Activated gamma-delta T cell (primary cell): ENCODE data around the gene HPCAL1.
"Not testable (repeated sequence)": the region's sequence is repeated elsewhere in the genome, so short reads cannot be mapped to it uniquely, and the experiment has no call there.

Experiments
- DNase-seq: peaks from one replicate; lab custom pipeline; 2025; lab: John Stamatoyannopoulos, UW
- total RNA-seq, 2 donors: gene quantifications; one replicate each; lab custom pipeline; 2026; lab: John Stamatoyannopoulos, UW

The HPCAL1 gene
- total RNA-seq: 46.7 to 64.2 reads per million in 2 donors

DNA sequence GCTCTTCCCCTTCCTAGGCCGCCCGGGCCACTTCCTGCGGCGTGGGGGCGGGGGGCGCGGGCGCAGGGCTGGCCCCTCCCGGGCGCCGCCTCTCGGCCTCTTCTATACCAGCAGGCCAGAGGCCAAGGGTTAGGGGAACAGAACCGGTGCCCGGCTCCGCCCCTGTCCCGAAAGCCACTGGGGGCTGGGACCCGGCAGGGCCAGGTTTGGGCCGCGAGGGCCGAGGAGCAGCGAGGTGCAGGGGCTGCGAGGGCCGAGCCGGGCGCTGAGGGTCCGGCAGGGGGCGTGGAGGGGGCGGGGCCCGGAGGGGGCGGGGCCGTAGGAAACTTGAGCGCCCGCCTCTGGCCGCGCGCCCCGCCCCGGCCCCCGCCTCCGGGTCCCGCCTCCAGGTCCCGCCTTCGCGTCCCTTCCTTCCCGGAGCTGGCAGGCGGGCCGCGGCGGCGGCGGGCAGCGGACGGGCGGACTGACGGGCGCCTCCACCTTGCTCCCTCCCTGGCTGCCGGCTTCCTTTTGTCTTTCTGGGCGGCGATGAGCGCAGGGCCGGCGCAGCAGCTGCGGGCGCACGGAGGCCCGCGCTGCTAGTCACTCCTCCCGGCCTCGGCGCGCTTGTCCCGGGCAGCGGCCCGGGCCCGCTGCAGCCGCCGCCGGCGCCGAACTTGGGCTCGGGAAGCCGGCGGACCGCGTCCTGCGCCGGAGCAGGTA, at the start of gene HPCAL1:
Gene HPCAL1 (plus strand): TSS at position 426 of the 702 bp plus-strand sequence. CDS start 116,854 bp downstream, outside the sequence.
- peak; percentile 76 for DNase-seq

DNA sequence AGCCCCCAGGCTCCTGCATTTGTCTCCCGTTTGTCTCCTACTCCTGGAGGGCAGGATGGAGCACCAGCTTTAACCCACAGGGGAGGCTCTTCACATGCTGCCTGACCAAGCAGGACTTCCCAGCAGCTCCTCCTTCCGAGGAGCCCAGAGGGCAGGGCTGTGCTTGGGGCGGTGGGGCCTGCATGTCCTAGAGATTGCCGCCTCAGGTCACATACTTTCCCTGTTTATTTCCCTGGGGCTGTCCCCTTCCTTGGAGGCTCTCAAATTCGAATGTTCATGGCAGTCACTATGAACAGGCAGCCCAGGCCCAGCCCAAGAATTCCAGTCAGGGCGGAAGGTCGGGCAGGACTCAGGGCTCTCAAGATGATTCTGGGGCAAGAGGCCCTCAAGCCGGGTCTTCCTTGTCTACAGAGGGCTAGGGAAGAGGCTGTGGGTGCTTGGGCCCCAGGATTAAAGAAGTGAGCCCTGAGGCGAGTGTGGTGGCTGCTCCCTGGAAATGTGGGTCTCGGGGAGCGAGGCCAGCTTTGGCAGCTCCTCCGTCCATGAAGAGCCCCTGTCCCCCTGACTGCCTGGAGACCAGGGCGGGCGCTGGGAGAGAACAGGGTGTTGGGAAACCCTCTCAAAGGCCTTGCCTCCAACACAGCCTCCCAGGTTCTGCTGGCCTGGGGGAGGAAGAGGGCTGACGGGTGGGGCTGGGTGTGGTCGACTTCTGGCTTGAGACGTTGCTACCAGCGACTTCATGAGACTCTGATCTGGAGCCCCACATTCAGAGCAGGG, 48.9 kb upstream of the HPCAL1 start:
- no peak for DNase-seq

DNA sequence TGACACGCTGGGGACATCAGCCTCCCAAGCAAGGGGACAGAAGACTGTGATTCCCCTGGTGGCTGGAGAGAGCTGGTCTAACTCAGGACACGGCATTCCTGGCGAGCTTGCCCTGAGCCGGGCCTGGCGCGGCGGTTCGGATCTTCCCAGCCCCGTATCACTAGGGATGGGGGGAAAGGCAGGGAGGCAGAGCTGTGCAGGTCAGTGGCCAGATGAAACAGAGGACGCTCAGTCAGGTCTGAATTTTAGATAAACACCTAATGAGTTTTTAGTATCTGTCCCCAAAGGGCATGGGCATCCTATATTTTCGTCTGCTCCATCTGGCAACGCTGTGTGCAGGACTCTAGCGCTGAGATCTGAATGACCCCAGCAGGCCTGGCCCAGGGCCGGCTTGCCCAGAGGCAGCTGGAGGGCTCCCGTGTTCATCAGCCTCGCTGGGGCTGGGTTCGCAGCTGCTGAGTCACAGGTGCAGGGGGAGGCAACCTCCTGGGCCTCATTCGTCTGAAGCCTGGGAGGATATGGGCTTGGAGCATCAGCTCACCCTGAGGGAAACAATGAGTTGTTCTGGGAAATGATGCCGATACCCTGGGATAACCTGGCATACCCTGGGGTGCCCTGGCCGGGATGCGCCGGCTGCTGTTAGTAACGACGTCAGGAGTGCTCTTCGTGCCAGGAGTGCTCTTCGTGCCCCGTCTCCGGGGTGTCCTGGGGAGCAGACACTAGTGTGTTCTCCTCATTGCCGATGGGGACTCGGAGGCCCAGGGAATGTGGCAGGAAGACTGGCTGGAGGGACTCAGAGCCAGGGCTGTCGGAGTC, 48.1 kb upstream of the HPCAL1 start:
- no peak for DNase-seq

DNA sequence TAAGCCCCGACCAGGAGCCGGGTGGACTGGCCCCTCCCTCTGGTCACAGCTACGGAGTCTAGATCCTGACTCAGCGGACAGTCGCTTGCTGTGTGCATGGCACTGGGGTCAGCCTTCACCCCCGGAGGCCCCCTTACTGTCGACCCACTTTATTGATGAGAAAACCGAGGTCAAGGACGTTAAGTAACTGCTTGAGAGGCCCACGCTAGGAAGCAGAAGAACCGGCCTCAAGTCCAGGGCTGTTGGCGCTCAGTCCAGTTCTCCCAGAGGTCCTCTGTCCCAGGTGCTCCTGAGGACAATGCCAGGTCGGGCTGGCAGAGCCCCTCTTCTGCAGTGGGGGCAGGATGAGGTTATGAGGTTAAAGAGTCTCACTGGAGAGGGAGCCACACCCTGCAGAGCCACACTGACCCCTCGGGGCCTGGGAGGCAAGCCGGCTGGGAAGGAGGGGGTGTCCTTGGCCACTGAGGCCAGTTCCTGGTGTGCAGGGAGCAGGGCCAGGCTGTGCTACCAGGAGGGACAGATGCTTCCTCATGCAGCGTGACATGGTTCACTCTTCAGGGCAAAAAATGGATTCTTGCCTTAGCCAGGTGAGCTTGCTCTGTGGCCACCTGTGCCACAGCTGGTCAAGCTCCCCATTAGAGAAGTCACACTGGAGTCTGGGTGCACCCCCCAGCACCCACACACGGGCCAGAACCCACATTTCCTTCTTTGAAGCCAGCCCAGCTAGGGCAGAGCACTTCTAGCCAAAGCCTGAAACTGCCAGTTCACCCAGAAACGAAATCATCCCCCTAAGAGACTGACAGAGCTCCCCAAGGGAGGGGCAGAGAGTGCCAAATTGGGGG, 47.3 kb upstream of the HPCAL1 start:
- DNase-seq: no peak

DNA sequence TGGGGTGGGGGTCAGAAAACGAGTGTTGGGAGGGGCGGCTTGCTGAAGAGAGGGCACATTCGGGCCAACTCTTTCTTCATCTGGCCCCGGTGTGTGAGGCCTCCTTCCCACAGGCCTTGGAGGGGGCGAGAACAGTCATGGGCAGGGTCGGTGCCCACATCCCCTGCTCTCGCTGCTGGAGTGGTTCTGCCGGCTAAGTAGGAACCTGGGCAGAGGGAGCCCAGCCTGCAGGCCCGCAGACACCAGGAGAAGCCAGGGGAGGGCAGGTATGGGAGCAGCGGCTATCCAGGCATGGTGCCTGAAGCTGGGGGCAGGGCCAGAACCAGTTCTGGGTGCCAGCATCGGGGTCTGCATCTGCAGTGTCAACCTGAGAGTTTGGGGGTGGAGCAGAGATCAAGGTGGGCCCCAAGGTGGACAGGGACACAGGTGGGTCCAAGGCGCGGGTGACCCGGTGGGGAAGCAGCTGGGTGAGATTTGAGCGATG, 46.6 kb upstream of the HPCAL1 start:
- no peak for DNase-seq

DNA sequence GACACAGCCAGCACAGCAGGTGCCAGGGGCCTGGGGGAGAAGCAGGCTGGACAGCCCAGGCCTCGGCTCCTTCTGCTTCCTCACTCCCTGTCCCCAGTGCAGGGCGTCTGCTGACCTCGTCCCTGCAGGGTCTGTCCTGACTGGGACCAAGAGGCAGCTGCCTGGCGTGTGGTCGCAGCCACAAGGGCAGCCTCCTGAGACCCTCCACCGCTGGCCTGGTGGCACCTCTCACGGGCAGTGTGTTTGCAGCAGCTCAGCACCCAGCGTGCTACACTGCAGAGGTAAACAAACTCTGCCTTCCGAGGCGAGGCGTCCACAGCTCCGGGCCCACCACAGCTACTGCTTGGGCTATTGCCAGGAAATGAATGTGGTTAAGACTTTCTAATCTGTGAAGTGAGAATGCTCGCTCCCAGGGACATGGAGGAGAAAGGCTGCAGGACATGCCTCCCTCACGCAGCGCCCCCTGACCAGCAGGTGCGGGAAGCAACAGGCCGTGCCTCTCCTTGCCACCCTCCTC, 46.1 kb upstream of the HPCAL1 start:
- DNase-seq: no peak

DNA sequence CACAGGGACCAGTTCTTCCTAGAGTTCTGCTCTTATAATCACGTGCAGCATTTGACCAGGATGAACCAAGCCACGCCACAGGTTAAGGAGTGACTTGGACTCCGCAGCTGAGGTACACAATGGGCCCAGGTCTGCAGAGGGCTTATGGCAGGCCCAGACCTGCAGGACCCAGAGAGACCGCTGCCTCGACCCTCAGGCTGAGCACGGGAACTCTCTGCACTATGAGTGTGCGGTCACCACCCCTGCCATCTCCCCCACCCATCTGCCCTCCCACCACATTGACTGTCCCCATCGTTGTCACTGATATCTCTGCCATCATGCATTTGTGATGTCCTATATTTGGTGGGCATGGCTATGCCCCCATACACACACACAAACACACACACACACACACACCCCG, 45.7 kb upstream of the HPCAL1 start:
- no peak for DNase-seq

DNA sequence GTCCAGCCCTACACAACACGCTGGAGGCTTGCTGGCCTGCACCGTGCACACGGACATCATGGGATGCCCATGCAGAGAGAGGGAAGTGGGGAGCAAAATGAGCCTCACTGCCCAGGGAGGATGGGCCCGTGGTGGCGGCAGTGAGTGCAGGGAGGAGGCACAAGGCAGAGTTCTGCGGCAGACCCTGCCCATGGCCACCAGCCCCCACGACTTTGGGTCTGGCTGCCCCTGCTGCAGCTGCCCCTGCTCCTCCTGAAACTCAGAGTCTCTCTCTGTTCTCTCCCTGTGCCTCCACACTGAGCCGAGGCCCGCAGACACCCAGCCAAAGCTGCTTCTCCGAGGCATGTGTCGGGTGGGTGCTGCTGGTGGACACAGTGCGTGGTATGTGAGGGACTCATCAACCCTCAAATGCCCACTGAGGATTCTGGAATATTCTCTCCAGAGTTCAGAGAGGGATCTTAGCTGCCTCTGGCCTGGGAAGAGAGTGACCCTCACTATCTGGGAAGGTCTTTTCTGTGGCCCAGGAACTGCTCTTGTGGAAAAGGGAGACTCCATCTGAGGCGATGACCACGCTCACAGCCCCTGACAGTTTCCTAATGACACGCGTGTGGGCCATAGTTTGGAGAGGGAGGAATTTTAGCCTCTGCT, 45.1 kb upstream of the HPCAL1 start:
- no peak for DNase-seq

DNA sequence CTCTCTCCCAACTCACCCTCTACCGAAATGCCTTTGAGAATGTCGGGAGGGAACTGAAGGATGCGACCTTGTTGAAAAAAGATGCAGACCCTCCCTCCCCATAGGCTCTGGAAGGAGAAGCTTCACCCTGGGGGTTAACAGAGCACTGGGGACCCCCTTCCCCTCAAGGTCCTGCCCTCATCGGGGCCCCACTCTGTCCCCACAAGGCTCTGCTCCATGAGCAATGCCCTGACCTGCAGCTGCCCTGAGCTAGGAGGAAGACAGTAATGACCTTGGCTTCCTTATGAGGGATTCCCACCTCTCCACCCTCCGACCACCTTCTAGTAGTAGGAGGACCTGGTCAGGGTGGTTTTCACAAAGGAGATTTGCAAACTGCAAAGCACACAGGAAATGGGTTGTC, 44.4 kb upstream of the HPCAL1 start:
- no peak for DNase-seq

DNA sequence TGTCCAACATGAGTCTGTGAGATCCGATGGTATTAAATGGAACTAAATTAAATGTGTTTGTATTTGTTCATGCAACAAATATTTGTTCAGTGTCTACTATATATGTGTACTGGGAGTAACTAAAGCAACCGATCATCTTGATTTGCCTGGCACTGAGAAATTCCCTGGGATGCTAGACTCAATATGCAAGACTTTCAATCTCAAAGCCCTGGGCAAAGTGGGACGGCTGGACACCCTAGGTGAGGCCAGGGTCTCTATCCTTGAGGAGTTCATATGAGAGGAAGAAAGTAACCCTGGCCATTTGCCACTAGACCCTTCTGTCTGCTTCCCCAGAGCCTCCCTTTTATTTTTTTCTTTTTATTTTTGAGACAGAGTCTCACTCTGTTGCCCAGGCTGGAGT, 44.0 kb upstream of the HPCAL1 start:
- no peak for DNase-seq

DNA sequence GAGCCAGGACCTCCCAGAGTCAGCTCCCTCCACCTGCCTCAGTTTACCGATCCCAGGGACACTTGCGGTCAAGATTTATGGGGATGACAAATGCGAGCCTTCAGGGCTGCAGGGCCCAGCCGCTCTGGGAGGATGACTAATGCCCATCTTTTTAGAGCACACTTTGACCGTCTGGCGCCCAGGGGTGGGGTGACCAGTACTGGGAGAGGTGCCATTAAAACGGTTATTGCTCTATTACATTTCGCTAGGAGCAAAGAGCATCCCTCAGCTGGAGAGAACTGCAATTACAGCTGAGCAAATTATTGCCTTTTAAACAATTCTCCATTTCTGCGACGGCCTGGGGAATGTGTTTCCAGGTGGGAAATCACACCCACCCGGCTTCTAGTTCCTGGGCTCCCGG, 42.6 kb upstream of the HPCAL1 start:
- DNase-seq: no peak

DNA sequence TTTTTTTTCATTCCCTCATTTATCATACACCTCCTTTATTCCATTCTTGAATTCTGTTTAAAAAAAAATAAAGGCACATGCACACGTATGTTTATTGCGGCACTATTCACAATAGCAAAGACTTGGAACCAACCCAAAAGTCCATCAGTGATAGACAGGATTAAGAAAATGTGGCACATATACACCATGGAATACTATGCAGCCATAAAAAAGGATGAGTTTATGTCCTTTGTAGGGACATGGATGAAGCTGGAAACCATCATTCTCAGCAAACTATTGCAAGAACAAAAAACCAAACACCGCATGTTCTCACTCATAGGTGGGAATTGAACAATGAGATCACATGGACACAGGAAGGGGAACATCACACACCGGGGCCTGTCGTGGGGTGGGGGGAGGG, 39.2 kb upstream of the HPCAL1 start:
- not testable (repeated sequence) for DNase-seq

DNA sequence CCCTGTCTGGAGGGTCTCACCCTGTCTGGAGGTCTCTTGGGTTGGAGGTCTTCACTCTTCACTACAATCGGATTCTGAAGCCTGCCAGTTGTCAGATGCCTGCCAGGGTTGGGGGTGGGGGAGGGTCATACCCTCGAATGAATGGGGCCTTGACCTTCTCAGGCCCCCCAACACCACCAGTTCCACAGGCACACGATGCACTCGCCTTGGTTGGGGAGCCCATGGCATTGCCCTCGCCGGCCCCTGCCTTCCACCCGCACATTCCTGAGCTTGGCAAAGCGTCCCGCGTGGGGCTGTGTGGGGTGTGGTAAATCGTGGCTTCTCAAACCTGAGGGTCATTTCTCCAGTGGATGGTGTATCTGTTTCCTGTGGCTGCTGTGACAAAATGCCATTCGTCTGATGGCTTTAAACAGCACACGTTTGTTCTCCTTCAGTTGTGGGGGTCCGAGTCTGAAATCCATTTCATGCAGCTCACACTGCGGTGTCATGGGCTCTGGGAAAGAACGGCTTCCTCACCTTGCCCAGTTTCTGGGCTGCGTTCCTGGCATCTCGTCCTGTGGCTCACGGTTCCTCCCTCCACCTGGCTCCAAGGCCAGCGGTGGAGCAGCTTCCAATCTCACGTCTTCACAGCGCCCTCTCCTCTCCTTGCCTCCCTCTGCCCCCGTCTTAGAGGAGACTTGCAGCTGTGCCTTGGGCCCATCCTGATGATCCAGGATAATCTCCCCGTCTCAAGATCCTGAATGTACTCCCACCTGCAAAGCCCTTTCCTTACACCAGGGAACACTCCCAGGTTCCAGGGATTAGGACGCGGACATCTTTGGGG, 38.0 kb upstream of the HPCAL1 start:
- DNase-seq: no peak

DNA sequence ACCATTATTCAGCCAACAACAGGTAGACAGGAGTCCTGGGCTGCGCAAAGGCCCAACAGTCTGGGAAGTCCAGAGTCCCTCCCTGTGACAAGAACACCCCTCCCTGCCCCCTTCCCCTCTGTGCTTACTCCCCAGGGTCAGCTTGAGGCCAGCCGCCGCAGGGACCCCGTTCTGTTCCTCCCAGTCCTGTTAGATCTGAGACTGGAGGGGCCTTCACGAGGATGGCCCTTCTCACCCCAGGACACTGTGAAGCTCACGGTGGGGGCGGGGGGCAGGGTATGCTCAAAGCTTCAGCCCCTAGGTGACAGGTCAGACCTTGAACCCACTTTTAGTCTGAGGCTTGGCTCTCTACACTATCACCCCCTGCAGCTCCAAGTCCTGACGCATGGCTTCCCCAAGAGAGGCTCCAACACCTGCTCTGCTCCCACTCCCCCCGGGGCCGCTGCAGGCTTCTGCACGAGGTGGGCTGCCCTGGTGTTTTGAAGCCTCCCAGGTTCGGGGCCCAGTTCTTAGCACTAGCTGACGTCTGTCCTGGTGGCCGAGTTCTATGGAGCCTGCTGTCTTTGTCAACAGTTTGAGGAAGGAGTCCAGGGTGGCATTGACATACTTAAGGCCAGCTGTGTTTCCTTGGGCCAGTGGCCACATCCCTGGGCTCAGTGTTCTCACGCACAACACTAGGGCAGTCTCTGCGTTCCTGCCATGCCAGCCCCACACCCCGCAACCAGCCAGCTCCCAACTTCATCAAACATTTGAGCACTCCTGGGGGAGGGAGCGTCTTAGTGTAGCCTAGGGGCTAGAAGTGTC, 37.2 kb upstream of the HPCAL1 start:
- DNase-seq: no peak

DNA sequence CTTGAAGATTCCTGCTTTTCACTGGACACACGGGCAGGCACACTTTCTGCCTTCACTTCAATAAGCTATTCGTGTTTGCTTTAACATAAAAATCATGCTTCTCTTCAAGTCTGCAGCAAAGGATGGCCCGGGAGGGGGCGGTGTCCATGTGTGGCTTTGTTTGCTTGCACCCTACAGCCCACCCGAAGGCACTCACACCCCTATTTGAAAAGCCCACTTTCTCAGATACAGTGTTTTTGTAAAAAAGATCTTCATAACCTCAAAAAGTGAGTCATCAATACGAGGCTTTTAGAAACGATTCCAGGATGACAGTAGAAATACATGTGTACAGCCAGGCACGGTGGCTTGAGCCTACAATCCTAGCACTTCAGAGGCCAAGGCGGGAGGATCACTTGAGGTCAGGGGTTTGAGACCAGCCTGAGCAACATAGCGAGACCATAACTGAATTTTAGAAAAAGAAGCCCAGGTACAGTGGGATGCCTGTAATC, 36.5 kb upstream of the HPCAL1 start:
- DNase-seq: no peak

DNA sequence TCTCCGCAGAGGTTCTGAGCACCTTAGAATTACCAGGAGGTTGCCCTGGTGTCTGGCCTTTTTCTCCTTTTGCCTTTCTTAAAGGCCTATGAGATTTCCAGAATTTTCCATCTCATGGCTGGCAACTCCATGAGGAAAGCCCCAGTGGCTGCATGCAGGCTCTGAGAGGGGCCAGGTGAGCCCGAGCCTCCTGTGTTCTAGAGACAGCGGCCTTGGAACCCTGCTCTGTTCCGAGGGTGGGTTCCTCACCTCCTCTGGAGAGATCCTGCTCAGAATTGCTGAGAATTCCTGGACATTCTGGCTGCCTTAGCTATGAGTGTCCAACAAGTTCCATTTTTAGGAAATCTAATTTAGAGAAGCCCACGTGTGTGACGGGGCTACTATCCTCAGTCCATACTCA, 35.7 kb upstream of the HPCAL1 start:
- no peak for DNase-seq

DNA sequence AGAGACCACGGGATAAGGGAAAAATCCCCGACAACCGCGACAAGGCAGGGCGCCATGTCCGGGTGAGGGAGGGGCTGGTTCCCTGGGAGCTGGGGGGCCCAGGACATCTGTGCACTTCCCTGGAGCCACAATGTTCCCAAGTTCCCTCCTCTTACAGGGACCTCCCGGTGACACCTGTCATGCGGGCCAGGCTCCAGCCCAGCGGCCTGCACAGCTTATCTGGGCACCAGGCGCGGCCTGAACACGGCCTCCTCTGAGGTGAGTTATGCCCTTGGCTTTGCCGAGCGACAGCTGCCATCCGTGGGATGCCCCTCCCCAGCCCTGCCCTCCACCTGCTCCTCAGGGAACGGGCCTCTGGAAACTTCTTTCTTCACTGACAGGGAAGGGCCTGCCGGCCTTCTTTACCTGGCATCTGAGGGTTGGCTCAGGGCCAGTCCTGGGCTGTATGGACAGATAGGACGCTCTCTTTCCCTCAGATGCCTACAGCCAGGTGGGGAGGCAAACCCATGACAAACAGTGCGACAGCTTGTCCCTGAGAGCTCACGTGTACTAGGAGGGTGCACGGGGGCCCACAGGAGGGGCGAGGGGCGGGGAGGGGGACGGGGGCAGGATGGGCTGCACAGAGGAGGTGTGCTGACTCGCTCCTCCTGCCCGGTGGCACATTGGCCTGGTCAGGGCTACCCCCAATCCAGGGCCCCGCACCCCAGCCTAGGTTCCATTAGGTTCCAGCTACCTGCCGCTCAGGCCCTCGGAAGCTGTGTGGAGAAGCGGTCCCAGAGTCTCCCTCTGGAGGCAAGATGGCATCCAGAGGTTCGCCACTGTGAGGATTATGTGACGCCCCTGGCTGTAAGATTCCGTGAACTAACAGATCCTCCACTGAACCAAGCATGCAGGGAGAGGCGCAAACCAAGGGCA, 34.9 kb upstream of the HPCAL1 start:
- no peak for DNase-seq

DNA sequence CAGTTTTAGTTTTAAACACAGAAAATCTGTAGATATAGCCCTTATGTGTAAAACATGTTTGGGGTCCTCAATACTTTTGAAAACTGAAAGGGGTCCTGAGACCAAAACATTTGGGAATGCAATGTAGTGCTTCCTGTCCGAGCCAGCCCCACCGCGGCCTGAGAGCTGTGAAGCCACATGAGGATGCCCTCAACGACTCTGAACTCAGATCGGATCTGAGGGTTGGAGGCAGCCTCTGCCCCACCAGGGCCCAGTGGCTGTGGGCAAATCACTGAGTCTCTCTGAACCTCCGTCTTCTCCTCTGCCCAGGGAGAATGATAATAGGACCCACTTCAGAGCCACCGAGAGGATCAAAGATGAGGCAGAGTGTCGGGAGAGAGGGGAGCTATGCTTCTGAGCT, 33.4 kb upstream of the HPCAL1 start:
- DNase-seq: no peak
